GM12878 (cell line): Measurements from ENCODE around the gene NFYA. TPM values are rescaled to one million over a fixed set of nuclear protein-coding genes. Genes with fewer than 3 reads are reported as not detected.

Experiments used
- ATAC-seq: fragments of 200-7000 bp; cut with Tn5 transposase; 3 replicates; pipeline ENCODE4 v1.9.1; 2020; ENCODE audit warnings: mild to moderate bottlenecking, moderate library complexity
- BruUV-seq: library from RNA; stranded (reverse); fragments of 400-500 nt; replicated peaks from 2 replicates; lab custom pipeline; 2021; lab: Mats Ljungman, UMichigan
- CTCF ChIA-PET: fragments of 300-600 bp; sonication (Branson Sonifier 250); formaldehyde crosslinking; extraction: SDS; loops from one replicate; lab custom pipeline; 2021; ENCODE audit warnings: inconsistent platforms; lab: Yijun Ruan, JAX
- POLR2A ChIA-PET: fragments of 350-600 bp; formaldehyde crosslinking; extraction: SDS; loops from one replicate; lab custom pipeline; 2021; ENCODE audit warnings: inconsistent platforms; lab: Charles Lee
- RAD21 ChIA-PET: fragments of 300-600 bp; sonication (Branson Sonifier 250); formaldehyde crosslinking; loops from one replicate; lab custom pipeline; 2023; ENCODE audit warnings: antibody characterized with exemption; ENCODE audit not compliant: unreplicated experiment; lab: Charles Lee
- SMC1A ChIA-PET: fragments of 300-600 bp; sonication (Branson Sonifier 250); formaldehyde crosslinking; loops from one replicate; lab custom pipeline; 2023; ENCODE audit not compliant: unreplicated experiment, uncharacterized antibody; lab: Charles Lee
- DNase-seq: peaks from one replicate; pipeline ENCODE4 v3.0.0-alpha.2; 2011; ENCODE audit warnings: low read depth, low spot score
- FAIRE-seq: peaks from 3 replicates; lab custom pipeline; 2011; peaks lifted over from hg19 to GRCh38; lab: Jason Lieb, UNC
- H2AFZ ChIP-seq: 2 replicates; pipeline ENCODE4 v1.6.0; 2011; ENCODE audit warnings: low read depth, low read length, control low read depth; ENCODE audit not compliant: control insufficient read depth
- H3K27ac ChIP-seq: 2 replicates; pipeline ENCODE4 v1.5.1; 2011; ENCODE audit warnings: control low read depth; ENCODE audit not compliant: control insufficient read depth, insufficient read depth
- H3K27me3 ChIP-seq, 2 experiments: replicated peaks in 1 of 2; 2 replicates each; pipeline versions ENCODE4 v1.6.0 to v1.6.1; 2011; ENCODE audit warnings: low read length in 1 of 2; ENCODE audit not compliant: control insufficient read depth in 2 of 2, insufficient read depth in 2 of 2
- H3K36me3 ChIP-seq, 2 experiments: 2 replicates each; pipeline ENCODE4 v1.5.1; 2011; ENCODE audit warnings: low read length in 1 of 2; ENCODE audit not compliant: control insufficient read depth in 2 of 2, insufficient read depth in 2 of 2
- H3K4me1 ChIP-seq: 2 replicates; pipeline ENCODE4 v1.6.1; 2011; ENCODE audit warnings: mild to moderate bottlenecking, low read length, moderate library complexity, mixed read lengths; ENCODE audit not compliant: control insufficient read depth, insufficient read depth
- H3K4me2 ChIP-seq: 2 replicates; pipeline ENCODE4 v1.6.0; 2011; ENCODE audit warnings: control low read depth; ENCODE audit not compliant: control insufficient read depth, insufficient read depth
- H3K4me3 ChIP-seq: fragments of 200-600 bp; sonication (generic); 2 replicates; pipeline ENCODE4 v1.5.1; 2016
- H3K79me2 ChIP-seq: 2 replicates; pipeline ENCODE4 v1.6.0; 2011; ENCODE audit warnings: low read length; ENCODE audit not compliant: control insufficient read depth, insufficient read depth
- H3K9ac ChIP-seq: 2 replicates; pipeline ENCODE4 v1.8.0; 2011; ENCODE audit warnings: low read length, control low read depth, mixed read lengths; ENCODE audit not compliant: control insufficient read depth, insufficient read depth
- H3K9me3 ChIP-seq: replicated peaks from 3 replicates; pipeline ENCODE4 v1.5.1; 2011; ENCODE audit warnings: mild to moderate bottlenecking, low read length; ENCODE audit not compliant: control insufficient read depth, insufficient read depth
- H4K20me1 ChIP-seq: 2 replicates; pipeline ENCODE4 v1.6.0; 2011; ENCODE audit not compliant: control insufficient read depth, insufficient read depth
- HDAC2 ChIP-seq: fragments of 200-600 bp; sonication (generic); IDR thresholded peaks from 2 replicates; pipeline ENCODE4 v1.6.1; 2017
- RAD21 ChIP-seq: IDR thresholded peaks from 2 replicates; pipeline ENCODE4 v1.6.1; 2011; ENCODE audit warnings: mild to moderate bottlenecking, low read depth, low read length, moderate library complexity; ENCODE audit not compliant: insufficient read depth
- RELA ChIP-seq: fragments of 450-650 bp; IDR thresholded peaks from 2 replicates; pipeline ENCODE4 v1.8.0; 2014; ENCODE audit warnings: borderline replicate concordance; ENCODE audit not compliant: partially characterized antibody
- SMARCA5 ChIP-seq: fragments of 450-650 bp; IDR thresholded peaks from 2 replicates; pipeline ENCODE4 v1.6.1; 2017; ENCODE audit warnings: mild to moderate bottlenecking
- WGBS: methylation state at CpG from one replicate; pipeline ENCODE4 v1.1.6; 2016; ENCODE audit warnings: low lambda C conversion rate; ENCODE audit not compliant: insufficient replicate concordance, insufficient coverage; ENCODE audit errors: missing lambda C conversion rate; 5-methylcytosine and 5-hydroxymethylcytosine counted together
- in situ Hi-C: fragments of 300-500 bp; cut with MboI; formaldehyde crosslinking; loops from 9 replicates; pipeline ENCODE4 v1.14.3; 2018; ENCODE audit warnings: mixed read lengths
- intact Hi-C: fragments of 100-400 bp; cut with micrococcal nuclease; formaldehyde crosslinking; loops from one replicate; pipeline ENCODE4 v1.14.2; 2022; ENCODE audit not compliant: unreplicated experiment
- polyA plus RNA-seq, 11 experiments: library from polyadenylated mRNA; depleted of rRNA in 4 of 11; unstranded in 6 of 11; stranded (reverse) in 5 of 11; fragments of >200 nt; fragmentation: Nextera tagmentation in 4 of 11; fragmentation: Illumina TruSeq in 1 of 11; extraction: Ambion mirVana in 4 of 11; extraction: Trizol in 1 of 11; gene quantifications; 1 replicate in 1 of 11; 2 replicates in 10 of 11; pipeline versions ENCODE4 v1.2.1 to v1.2.3, GENCODE V29; 2011 to 2016; ENCODE audit warnings: inconsistent platforms in 2 of 11, missing spikeins in 2 of 11, low read depth in 1 of 11
- total RNA-seq, 4 experiments: library from RNA; depleted of rRNA in 3 of 4; stranded (reverse); fragments of >200 nt in 3 of 4; fragmentation: Illumina TruSeq in 1 of 4; extraction: Trizol in 1 of 4; gene quantifications; 2 replicates each; pipeline versions ENCODE4 v1.2.1 to v1.2.3, GENCODE V29; 2013 to 2021
- TF ChIP-seq, protein P1 (sequence below): IDR thresholded peaks from 2 replicates; pipeline ENCODE4 v1.6.1; 2011; ENCODE audit warnings: borderline replicate concordance, low read depth, mild to moderate bottlenecking, moderate library complexity, mixed read lengths, low read length; ENCODE audit not compliant: insufficient read depth; ENCODE audit errors: extremely low read length
- TF ChIP-seq, protein P2 (sequence below): IDR thresholded peaks from 2 replicates; pipeline ENCODE4 v1.6.1; 2012; ENCODE audit warnings: low read depth, low read length, improper control_type of control experiment
- TF ChIP-seq, protein P3 (sequence below): fragments of 450-650 bp; formaldehyde crosslinking; IDR thresholded peaks from 2 replicates; pipeline ENCODE4 v1.4.0; 2022; ENCODE audit warnings: mild to moderate bottlenecking, moderate library complexity

NFYA gene
- total and polyA plus RNA-seq, 10 of the 15 experiments (the other 5 are each of a cell fraction or from before 2014, with no cell fraction given) = 6.4 to 36.5 (median 19.1) TPM

DNA sequence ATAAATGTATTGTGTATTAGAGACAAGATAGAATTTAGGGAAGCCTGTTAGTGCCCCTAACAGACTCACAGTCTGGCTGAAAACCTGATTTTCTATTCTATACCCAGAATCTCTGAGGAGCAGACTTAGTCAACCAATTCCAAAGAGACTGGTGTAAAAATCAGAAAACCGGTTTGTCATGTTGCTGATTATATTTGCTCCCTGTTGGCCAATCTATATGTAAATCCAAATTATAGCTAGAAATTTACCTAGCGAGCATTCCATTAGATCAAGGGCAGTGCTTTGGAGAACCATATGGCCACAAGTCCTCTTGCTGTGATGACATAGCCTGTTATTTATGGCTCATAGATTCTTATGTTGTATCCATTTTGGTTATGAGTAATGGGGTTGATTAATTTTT, 4.8 kb downstream of the NFYA start (continued):
- TF ChIP-seq, protein P1, sequence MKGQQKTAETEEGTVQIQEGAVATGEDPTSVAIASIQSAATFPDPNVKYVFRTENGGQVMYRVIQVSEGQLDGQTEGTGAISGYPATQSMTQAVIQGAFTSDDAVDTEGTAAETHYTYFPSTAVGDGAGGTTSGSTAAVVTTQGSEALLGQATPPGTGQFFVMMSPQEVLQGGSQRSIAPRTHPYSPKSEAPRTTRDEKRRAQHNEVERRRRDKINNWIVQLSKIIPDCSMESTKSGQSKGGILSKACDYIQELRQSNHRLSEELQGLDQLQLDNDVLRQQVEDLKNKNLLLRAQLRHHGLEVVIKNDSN = no peak
- no peak for TF ChIP-seq HDAC2
- TF ChIP-seq, protein P2, sequence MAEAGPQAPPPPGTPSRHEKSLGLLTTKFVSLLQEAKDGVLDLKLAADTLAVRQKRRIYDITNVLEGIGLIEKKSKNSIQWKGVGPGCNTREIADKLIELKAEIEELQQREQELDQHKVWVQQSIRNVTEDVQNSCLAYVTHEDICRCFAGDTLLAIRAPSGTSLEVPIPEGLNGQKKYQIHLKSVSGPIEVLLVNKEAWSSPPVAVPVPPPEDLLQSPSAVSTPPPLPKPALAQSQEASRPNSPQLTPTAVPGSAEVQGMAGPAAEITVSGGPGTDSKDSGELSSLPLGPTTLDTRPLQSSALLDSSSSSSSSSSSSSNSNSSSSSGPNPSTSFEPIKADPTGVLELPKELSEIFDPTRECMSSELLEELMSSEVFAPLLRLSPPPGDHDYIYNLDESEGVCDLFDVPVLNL = no peak

DNA sequence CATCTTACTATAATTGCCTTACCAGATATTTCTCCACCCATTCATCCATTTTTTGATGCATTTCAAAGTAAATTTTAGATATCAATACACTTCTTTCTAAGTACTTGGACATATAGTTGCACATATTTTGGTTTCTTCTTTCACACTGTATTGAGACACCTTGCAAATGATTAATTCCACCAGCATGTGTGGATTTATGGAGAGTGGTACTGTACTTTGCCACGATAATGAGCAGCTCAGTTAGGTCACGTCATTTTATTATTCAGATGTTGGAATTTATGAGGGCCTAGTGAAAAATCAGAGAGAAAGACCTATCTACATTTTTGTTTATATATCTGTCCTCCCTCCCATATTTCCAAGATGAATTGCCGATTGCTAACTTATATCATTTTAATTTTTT, 5.3 kb downstream of the NFYA start:
- peaks cover 4 to 12% of the 10 kb centered on the region in 2 experiments; a peak in 3 of 4 replicates for H3K36me3 ChIP-seq
- DNase-seq (no peak), FAIRE-seq (no peak), ATAC-seq (no peak)
- H3K79me2 ChIP-seq = peaks cover 63% of the 10 kb centered on the region
- H3K9ac ChIP-seq = no peak overlapping the region
- no peak overlapping the region for H3K27ac ChIP-seq
- WGBS = 96% methylated on average over 3 of the region's 3 CpGs
- no peak overlapping the region for H2AFZ ChIP-seq
- in situ Hi-C loops = no loop called here
- H4K20me1 ChIP-seq = no peaks in the 10 kb centered on the region
- no peak overlapping the region; the same call in 1 of the 2 replicates for H3K4me2 ChIP-seq
- peaks cover 5% of the 10 kb centered on the region; the same call in 1 of the 2 replicates for H3K4me1 ChIP-seq
- ChIA-PET CTCF (no interaction called here), RAD21 (interaction anchor here (0.6 kb wide), 1 partner anchor 14 kb away, joined by 3 read pairs; no protein-coding TSS in a partner anchor), SMC1A (interaction anchor here (1.1 to 1.2 kb wide), 2 partner anchors 10 to 29 kb away, joined by 3 to 4 read pairs; no protein-coding TSS in a partner anchor), POLR2A (no interaction called here)
- intact Hi-C loops = loop anchor here (5.0 to 10.0 kb wide), 2 partner anchors 239 to 657 kb away; partner anchors contain the start of gene TFEB
- H3K27me3 ChIP-seq = no peaks in the 10 kb centered on the region
- TF ChIP-seq SMARCA5 (no peak), RAD21 (no peak), RELA (no peak)
- TF ChIP-seq, protein P3, sequence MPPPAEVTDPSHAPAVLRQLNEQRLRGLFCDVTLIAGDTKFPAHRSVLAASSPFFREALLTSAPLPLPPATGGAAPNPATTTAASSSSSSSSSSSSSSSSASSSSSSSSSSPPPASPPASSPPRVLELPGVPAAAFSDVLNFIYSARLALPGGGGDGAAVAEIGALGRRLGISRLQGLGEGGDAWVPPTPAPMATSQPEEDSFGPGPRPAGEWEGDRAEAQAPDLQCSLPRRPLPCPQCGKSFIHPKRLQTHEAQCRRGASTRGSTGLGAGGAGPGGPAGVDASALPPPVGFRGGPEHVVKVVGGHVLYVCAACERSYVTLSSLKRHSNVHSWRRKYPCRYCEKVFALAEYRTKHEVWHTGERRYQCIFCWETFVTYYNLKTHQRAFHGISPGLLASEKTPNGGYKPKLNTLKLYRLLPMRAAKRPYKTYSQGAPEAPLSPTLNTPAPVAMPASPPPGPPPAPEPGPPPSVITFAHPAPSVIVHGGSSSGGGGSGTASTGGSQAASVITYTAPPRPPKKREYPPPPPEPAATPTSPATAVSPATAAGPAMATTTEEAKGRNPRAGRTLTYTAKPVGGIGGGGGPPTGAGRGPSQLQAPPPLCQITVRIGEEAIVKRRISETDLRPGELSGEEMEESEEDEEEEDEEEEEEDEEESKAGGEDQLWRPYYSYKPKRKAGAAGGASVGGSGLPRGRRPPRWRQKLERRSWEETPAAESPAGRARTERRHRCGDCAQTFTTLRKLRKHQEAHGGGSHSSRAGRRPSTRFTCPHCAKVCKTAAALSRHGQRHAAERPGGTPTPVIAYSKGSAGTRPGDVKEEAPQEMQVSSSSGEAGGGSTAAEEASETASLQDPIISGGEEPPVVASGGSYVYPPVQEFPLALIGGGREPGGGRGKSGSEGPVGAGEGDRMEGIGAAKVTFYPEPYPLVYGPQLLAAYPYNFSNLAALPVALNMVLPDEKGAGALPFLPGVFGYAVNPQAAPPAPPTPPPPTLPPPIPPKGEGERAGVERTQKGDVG (CRISPR knock-in tag) = no peak
- no peaks in the 10 kb centered on the region for H3K9me3 ChIP-seq
- BruUV-seq = no TSS peak
- H3K4me3 ChIP-seq = no peak overlapping the region
